Activated B cell treated with CpG ODN at 0.5 μM for 24 hours (primary cell): Measurements from ENCODE around the gene KLRF1. TPM values are rescaled to one million over a fixed set of nuclear protein-coding genes. Genes with fewer than 3 reads are reported as not detected.

Experiments used
- ATAC-seq: fragments of 200-7000 bp; cut with Tn5 transposase; one replicate; pipeline ENCODE4 v1.10.0; 2021; ENCODE audit warnings: low read depth, mild to moderate bottlenecking, moderate library complexity
- CTCF ChIA-PET: fragments of 350-600 bp; sonication (Branson Sonifier 250); formaldehyde crosslinking; loops from one replicate; lab custom pipeline; 2021; ENCODE audit warnings: antibody characterized with exemption; lab: Charles Lee
- POLR2A ChIA-PET: fragments of 350-600 bp; sonication (Branson Sonifier 250); formaldehyde crosslinking; loops from one replicate; lab custom pipeline; 2021; ENCODE audit warnings: antibody characterized with exemption; lab: Charles Lee
- DNase-seq: peaks from one replicate; pipeline ENCODE4 v3.0.0; 2022
- H3K27ac Mint-ChIP-seq: one replicate; pipeline ENCODE4 v1.8.0; 2020; ENCODE audit warnings: mixed read lengths
- H3K27me3 Mint-ChIP-seq: one replicate; pipeline ENCODE4 v1.8.0; 2021; ENCODE audit warnings: mixed read lengths
- H3K36me3 Mint-ChIP-seq: one replicate; pipeline ENCODE4 v1.8.0; 2021; ENCODE audit warnings: low read depth, mixed read lengths
- H3K4me1 Mint-ChIP-seq: one replicate; pipeline ENCODE4 v1.8.0; 2021; ENCODE audit warnings: mixed read lengths
- H3K4me3 Mint-ChIP-seq: one replicate; pipeline ENCODE4 v1.8.0; 2020; ENCODE audit warnings: mild to moderate bottlenecking, mixed read lengths
- H3K9me3 Mint-ChIP-seq: one replicate; pipeline ENCODE4 v1.8.0; 2020; ENCODE audit warnings: mixed read lengths
- CTCF ChIP-seq: fragments of 200-600 bp; IDR thresholded peaks from one replicate; pipeline ENCODE4 v1.8.0; 2022; ENCODE audit warnings: antibody characterized with exemption, mild to moderate bottlenecking
- intact Hi-C: fragments of 100-400 bp; cut with micrococcal nuclease; formaldehyde crosslinking; loops from one replicate; pipeline ENCODE4 v1.15.1; 2024
- total RNA-seq: library from RNA; stranded (reverse); gene quantifications from 2 replicates; pipeline ENCODE4 v1.2.3, GENCODE V29; 2022

The KLRF1 gene
- 0.34 and 0.67 TPM in 2 replicates for total RNA-seq

GRCh38 chr12:9827209-9827888 lies at the start of gene KLRF1:
Gene KLRF1 (plus strand): TSS chr12:9827481. CDS start chr12:9827545, 64 bp downstream.
- no peaks in the 10 kb centered on the region for H3K4me1 Mint-ChIP-seq
- H3K27ac Mint-ChIP-seq, result no peak within 1 kb of the TSS
- CTCF ChIA-PET, result no interaction called here
- ATAC-seq (no peak), DNase-seq (no peak)
- no peak within 1 kb of the TSS for H3K4me3 Mint-ChIP-seq
- no peak for TF ChIP-seq CTCF
- peaks cover 3% of the 10 kb centered on the region for H3K9me3 Mint-ChIP-seq
- H3K27me3 Mint-ChIP-seq, result peaks cover 17% of the 10 kb centered on the region
- no peaks in the 10 kb centered on the region for H3K36me3 Mint-ChIP-seq
- POLR2A ChIA-PET, result no interaction called here
- intact Hi-C loops, result no loop called here

DNA sequence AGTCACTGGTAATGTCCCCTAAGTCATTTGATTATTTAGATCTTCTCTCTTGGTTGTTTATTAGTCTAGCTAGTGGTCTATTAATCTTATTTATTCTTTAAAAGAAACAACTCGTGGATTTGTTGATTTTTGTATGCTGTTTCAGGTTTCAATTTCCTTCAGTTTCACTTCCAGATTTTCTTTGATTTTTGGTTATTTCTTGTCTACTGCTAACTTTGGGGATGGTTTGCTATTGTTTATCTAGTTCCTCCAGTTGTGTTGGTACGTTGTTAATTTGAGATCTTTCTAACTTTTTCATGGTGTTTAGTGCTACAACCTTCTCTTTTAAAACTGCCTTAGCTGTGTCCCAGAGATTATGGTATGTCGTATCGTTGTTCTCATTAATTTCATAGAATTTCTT lies 48.1 kb upstream of the KLRF1 start:
- Mint-ChIP-seq H3K27me3 (no peaks in the 10 kb centered on the region), H3K36me3 (no peaks in the 10 kb centered on the region), H3K27ac (no peak overlapping the region), H3K4me3 (peak overlapping the region; percentile 25), H3K9me3 (peaks cover 2% of the 10 kb centered on the region), H3K4me1 (peaks cover 26% of the 10 kb centered on the region)
- no peak for DNase-seq
- intact Hi-C loops, result no loop called here
- ATAC-seq, result no peak
- POLR2A ChIA-PET, result interaction anchor here (0.6 kb wide), 2 partner anchors 36 to 105 kb away, joined by 3 to 8 read pairs; no protein-coding TSS in a partner anchor
- no peak for TF ChIP-seq CTCF
- CTCF ChIA-PET, result no interaction called here

DNA sequence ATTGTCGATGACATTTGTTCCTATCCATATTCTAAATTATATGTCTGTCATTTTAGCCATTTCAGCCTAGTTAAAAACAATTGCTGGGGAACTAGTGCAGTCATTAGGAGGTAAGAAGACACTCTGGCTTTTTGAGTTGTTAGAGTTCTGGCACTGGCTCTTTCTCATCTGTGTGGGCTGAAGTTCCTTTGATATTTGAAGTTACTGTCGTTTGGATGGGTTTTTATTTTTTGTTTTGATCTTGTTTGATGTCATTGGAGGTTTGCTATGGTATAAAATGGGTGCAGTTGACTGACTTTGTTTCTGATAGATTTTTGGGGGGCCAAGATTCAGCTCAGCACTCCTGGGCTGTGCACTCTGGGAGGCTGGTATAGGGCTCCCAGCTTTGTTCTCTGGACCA lies 45.9 kb upstream of the KLRF1 start:
- intact Hi-C loops, result no loop called here
- TF ChIP-seq CTCF, result no peak
- Mint-ChIP-seq H3K27ac (no peak overlapping the region), H3K4me1 (peaks cover 25% of the 10 kb centered on the region), H3K9me3 (peaks cover 2% of the 10 kb centered on the region), H3K4me3 (no peak overlapping the region), H3K36me3 (no peaks in the 10 kb centered on the region), H3K27me3 (no peaks in the 10 kb centered on the region)
- ATAC-seq, result no peak
- ChIA-PET CTCF (interaction anchor here (1.1 kb wide), 1 partner anchor 31 kb away, joined by 3 read pairs; no protein-coding TSS in a partner anchor), POLR2A (no interaction called here)
- no peak for DNase-seq

- ATAC-seq (no peak), DNase-seq (no peak)
- Mint-ChIP-seq H3K4me3 (no peak overlapping the region), H3K4me1 (peaks cover 27% of the 10 kb centered on the region), H3K27me3 (no peaks in the 10 kb centered on the region), H3K9me3 (peaks cover 2% of the 10 kb centered on the region), H3K27ac (no peak overlapping the region), H3K36me3 (no peaks in the 10 kb centered on the region)
- intact Hi-C loops, result no loop called here
- POLR2A ChIA-PET, result interaction anchor here (0.7 kb wide), 1 partner anchor 25 kb away, joined by 3 read pairs; no protein-coding TSS in a partner anchor
- no peak for TF ChIP-seq CTCF
- CTCF ChIA-PET, result no interaction called here
Measured at GRCh38 chr12:9782547-9783382, 44.5 kb upstream of the KLRF1 start.

DNA sequence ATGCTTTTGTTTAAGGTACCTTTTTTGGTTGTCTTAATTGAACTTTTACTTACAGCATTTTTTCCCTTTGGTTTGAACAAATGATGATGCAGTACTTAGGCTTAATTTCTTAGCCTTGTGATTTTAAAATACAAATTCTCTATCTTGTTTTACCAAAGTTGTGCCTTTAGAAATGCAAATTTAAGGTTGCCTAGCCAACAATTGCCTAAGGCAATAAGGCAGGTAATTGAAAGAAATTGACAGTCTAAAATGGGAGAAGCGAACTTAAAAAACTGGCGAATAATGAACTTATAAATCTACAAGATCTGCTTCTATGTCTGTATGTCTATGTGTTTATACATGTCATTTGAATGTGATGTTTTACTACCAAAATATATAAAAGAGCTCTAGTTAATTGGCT lies 43.0 kb upstream of the KLRF1 start:
- no peak overlapping the region for H3K4me3 Mint-ChIP-seq
- ChIA-PET CTCF (interaction anchor here (1.6 kb wide), 1 partner anchor 14 kb away, joined by 4 read pairs; no protein-coding TSS in a partner anchor), POLR2A (no interaction called here)
- H3K27me3 Mint-ChIP-seq, result no peaks in the 10 kb centered on the region
- H3K4me1 Mint-ChIP-seq, result peaks cover 20% of the 10 kb centered on the region
- no peak for DNase-seq
- intact Hi-C loops, result no loop called here
- no peaks in the 10 kb centered on the region for H3K36me3 Mint-ChIP-seq
- no peak overlapping the region for H3K27ac Mint-ChIP-seq
- no peak for TF ChIP-seq CTCF
- no peak for ATAC-seq
- H3K9me3 Mint-ChIP-seq, result peaks cover 1% of the 10 kb centered on the region
